Mammary epithelial cell (primary cell): ENCODE data around the gene AGAP5.

Experiments
- CTCF ChIP-seq, 2 donors: IDR thresholded peaks in 1 of 2; conservative IDR thresholded peaks in 1 of 2; 2 replicates each; pipeline ENCODE4 v1.5.1; 2011 to 2012; ENCODE audit warnings: inconsistent platforms in 2 of 2, low read length in 2 of 2, mild to moderate bottlenecking in 2 of 2, control low read depth in 1 of 2, low read depth in 1 of 2; ENCODE audit not compliant: insufficient read depth in 1 of 2; ENCODE audit errors: extremely low read depth in 1 of 2
- EZH2 ChIP-seq: IDR thresholded peaks from 2 replicates; pipeline ENCODE4 v1.6.1; 2012; ENCODE audit warnings: low read length, inconsistent platforms, borderline replicate concordance

- TF ChIP-seq EZH2 (no peak), CTCF (conservative IDR thresholded peaks at IDR 0.05 in 1 of 2, IDR thresholded peaks at IDR 0.05 in 1 of 2; ENCODE audit: extremely low read depth in 1 of 2, insufficient read depth in 1 of 2, low read depth in 1 of 2, low read length in 2 of 2) (no peak)
These were observed 18.3 kb upstream of the AGAP5 start for GRCh38 chr10:73716251-73716650.
